Keratinocyte (primary cell): ENCODE measurements around the gene MAP4K3. TPM values are rescaled to one million over a fixed set of nuclear protein-coding genes. Genes with fewer than 3 reads are reported as not detected.

Experiments used
- DNase-seq: peaks from one replicate; pipeline ENCODE4 v3.0.0-alpha.2; 2011; ENCODE audit warnings: low read depth, missing footprints, low spot score
- FAIRE-seq: peaks from 2 replicates; lab custom pipeline; 2011; peaks lifted over from hg19 to GRCh38; lab: Jason Lieb, UNC
- H2AFZ ChIP-seq: 2 replicates; pipeline ENCODE4 v1.6.0; 2012; ENCODE audit warnings: low read length, control low read depth, inconsistent platforms; ENCODE audit not compliant: control insufficient read depth
- H3K27ac ChIP-seq: 2 replicates; pipeline ENCODE4 v1.5.1; 2011; ENCODE audit warnings: low read length; ENCODE audit not compliant: control insufficient read depth, insufficient read depth
- H3K27me3 ChIP-seq: 3 replicates; pipeline ENCODE4 v1.6.0; 2011; ENCODE audit warnings: low read length; ENCODE audit not compliant: control insufficient read depth, insufficient read depth; ENCODE audit errors: extremely low read depth
- H3K36me3 ChIP-seq, 2 experiments: 2 replicates in 1 of 2; 3 replicates in 1 of 2; pipeline ENCODE4 v1.5.1; 2011; ENCODE audit warnings: low read length in 2 of 2, mild to moderate bottlenecking in 1 of 2; ENCODE audit not compliant: control insufficient read depth in 2 of 2, insufficient read depth in 2 of 2; ENCODE audit errors: extremely low read depth in 1 of 2
- H3K4me1 ChIP-seq: 3 replicates; pipeline ENCODE4 v1.5.1; 2011; ENCODE audit warnings: low read length; ENCODE audit not compliant: control insufficient read depth, insufficient read depth; ENCODE audit errors: extremely low read depth
- H3K4me2 ChIP-seq: 3 replicates; pipeline ENCODE4 v1.6.0; 2011; ENCODE audit warnings: low read depth, low read length; ENCODE audit not compliant: control insufficient read depth, insufficient read depth; ENCODE audit errors: extremely low read depth
- H3K4me3 ChIP-seq, 3 experiments: fragments of 200-600 bp in 1 of 3; sonication (generic) in 1 of 3; 2 replicates in 2 of 3; 3 replicates in 1 of 3; pipeline ENCODE4 v1.5.1; 2011 to 2016; ENCODE audit warnings: low read length in 3 of 3, mild to moderate bottlenecking in 3 of 3, control low read depth in 2 of 3, inconsistent platforms in 1 of 3, low read depth in 1 of 3, mixed read lengths in 1 of 3, mixed run types in 1 of 3, moderate library complexity in 1 of 3; ENCODE audit not compliant: control insufficient read depth in 2 of 3, insufficient read depth in 2 of 3; ENCODE audit errors: extremely low read depth in 1 of 3
- H3K79me2 ChIP-seq: 2 replicates; pipeline ENCODE4 v1.6.0; 2012; ENCODE audit warnings: low read length; ENCODE audit not compliant: control insufficient read depth, insufficient read depth
- H3K9ac ChIP-seq: 3 replicates; pipeline ENCODE4 v1.6.0; 2011; ENCODE audit warnings: low read length; ENCODE audit not compliant: control insufficient read depth, insufficient read depth; ENCODE audit errors: extremely low read depth
- H3K9me1 ChIP-seq: 3 replicates; pipeline ENCODE4 v1.6.0; 2011; ENCODE audit warnings: low read length; ENCODE audit not compliant: control insufficient read depth, insufficient read depth; ENCODE audit errors: extremely low read depth
- H3K9me3 ChIP-seq: 2 replicates; pipeline ENCODE4 v1.5.1; 2012; ENCODE audit warnings: low read depth, low read length; ENCODE audit not compliant: control insufficient read depth
- H4K20me1 ChIP-seq: 3 replicates; pipeline ENCODE4 v1.6.0; 2011; ENCODE audit warnings: low read length; ENCODE audit not compliant: control insufficient read depth, insufficient read depth; ENCODE audit errors: extremely low read depth
- EZH2 ChIP-seq: IDR thresholded peaks from one replicate; pipeline ENCODE4 v1.6.1; 2012; ENCODE audit warnings: inconsistent platforms, mild to moderate bottlenecking, low read length, moderate library complexity
- dilution Hi-C: fragments of 300-500 bp; cut with MboI; formaldehyde crosslinking; loops from one replicate; pipeline ENCODE4 v1.7.0; 2020; ENCODE audit warnings: low sequenced_read_pairs; ENCODE audit not compliant: extremely low pct_ligation_motif_present
- polyA plus RNA-seq, 5 experiments: library from polyadenylated mRNA; depleted of rRNA in 3 of 5; stranded (reverse) in 3 of 5; stranded (forward) in 1 of 5; unstranded in 1 of 5; fragments of >200 nt; gene quantifications; 1 replicate in 1 of 5; 2 replicates in 3 of 5; 3 replicates in 1 of 5; pipeline versions ENCODE4 v1.2.1 to v1.2.3, GENCODE V29; 2011 to 2012; ENCODE audit warnings: missing spikeins in 2 of 5, low read depth in 1 of 5, low replicate concordance in 1 of 5
- TF ChIP-seq, protein P1 (sequence below), 3 experiments: IDR thresholded peaks in 1 of 3; conservative IDR thresholded peaks in 1 of 3; optimal IDR thresholded peaks in 1 of 3; 2 replicates in 2 of 3; 3 replicates in 1 of 3; pipeline versions ENCODE3 to v1.5.1; 2011; ENCODE audit warnings: low read length in 3 of 3, mild to moderate bottlenecking in 3 of 3, moderate library complexity in 2 of 3, control low read depth in 1 of 3, inconsistent platforms in 1 of 3; ENCODE audit not compliant: insufficient read depth in 2 of 3; ENCODE audit errors: extremely low read depth in 1 of 3

MAP4K3 gene
- polyA plus RNA-seq, 1 donor (not counting 4 experiments of a cell fraction or from before 2014, with no cell fraction given) = 19.4 TPM

DNA sequence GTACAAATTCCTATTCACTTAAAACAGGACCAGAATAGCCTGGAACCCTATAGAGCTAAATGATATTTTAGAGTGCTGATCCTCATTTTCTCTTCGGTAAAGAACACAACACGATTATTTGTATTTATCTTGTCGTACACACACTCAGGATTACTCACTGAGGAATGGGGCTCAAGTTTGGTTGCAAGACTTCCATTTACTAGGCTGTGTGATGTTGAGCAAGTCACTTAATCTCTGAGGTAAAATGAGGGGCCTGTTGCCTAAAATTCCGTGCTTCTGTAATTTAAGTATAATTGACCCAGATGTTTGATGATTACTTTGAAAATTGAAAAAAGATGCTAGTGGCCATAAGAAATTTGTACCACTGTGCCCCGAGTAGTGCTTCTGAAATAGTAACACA lies 42.6 kb upstream of the MAP4K3 start:
- TF ChIP-seq EZH2 = no peak
- TF ChIP-seq, protein P1, sequence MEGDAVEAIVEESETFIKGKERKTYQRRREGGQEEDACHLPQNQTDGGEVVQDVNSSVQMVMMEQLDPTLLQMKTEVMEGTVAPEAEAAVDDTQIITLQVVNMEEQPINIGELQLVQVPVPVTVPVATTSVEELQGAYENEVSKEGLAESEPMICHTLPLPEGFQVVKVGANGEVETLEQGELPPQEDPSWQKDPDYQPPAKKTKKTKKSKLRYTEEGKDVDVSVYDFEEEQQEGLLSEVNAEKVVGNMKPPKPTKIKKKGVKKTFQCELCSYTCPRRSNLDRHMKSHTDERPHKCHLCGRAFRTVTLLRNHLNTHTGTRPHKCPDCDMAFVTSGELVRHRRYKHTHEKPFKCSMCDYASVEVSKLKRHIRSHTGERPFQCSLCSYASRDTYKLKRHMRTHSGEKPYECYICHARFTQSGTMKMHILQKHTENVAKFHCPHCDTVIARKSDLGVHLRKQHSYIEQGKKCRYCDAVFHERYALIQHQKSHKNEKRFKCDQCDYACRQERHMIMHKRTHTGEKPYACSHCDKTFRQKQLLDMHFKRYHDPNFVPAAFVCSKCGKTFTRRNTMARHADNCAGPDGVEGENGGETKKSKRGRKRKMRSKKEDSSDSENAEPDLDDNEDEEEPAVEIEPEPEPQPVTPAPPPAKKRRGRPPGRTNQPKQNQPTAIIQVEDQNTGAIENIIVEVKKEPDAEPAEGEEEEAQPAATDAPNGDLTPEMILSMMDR (optimal IDR thresholded peaks at IDR 0.05 in 1 of 3, IDR thresholded peaks at IDR 0.05 in 1 of 3, conservative IDR thresholded peaks at IDR 0.05 in 1 of 3; ENCODE audit: extremely low read depth in 1 of 3, insufficient read depth in 2 of 3, low read length in 3 of 3) = no peak
- Histone ChIP-seq H3K4me3 (no peak overlapping the region), H3K36me3 (no peaks in the 10 kb centered on the region), H3K4me2 (no peak overlapping the region), H3K4me1 (peaks cover 5% of the 10 kb centered on the region), H2AFZ (no peak overlapping the region), H3K79me2 (no peaks in the 10 kb centered on the region), H4K20me1 (no peaks in the 10 kb centered on the region), H3K27me3 (no peaks in the 10 kb centered on the region), H3K27ac (no peak overlapping the region), H3K9ac (no peak overlapping the region), H3K9me3 (no peaks in the 10 kb centered on the region), H3K9me1 (no peaks in the 10 kb centered on the region)
- dilution Hi-C loops = no loop called here
- DNase-seq (no peak), FAIRE-seq (no peak)

DNA sequence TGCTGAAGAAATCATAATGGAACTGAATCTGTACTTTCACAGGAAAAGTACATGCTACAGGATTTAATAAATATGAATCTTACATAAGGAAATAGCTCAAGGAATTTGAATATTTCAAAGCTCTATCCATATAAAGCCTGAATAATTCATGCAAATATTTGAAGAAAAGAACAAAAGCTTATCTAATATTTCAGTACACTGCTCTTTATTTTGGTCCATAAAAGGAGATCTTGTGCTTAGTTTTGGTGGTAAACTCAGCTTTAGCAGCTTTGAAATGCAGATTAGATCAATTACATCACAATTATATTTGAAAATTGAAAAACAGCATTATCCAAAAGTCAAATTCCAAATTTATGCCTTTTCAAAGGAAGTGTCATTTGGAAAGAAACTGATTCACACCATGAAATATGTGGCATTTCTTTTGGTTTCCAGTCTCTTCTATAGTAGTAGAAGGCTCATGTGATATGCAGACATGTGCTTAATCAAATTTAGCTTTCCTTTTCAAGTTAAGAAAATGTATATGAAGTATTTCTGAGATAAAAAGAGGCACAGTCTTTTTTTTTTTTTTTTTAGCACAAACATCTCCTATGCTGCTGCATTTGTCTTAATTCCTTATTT lies 42.1 kb upstream of the MAP4K3 start:
- dilution Hi-C loops = no loop called here
- no peak for DNase-seq
- peaks cover 5% of the 10 kb centered on the region for H3K4me1 ChIP-seq
- no peaks in the 10 kb centered on the region for H3K9me1 ChIP-seq
- H3K4me3 ChIP-seq = no peak overlapping the region
- no peak for FAIRE-seq
- no peaks in the 10 kb centered on the region for H3K27me3 ChIP-seq
- H3K4me2 ChIP-seq = no peak overlapping the region
- H3K9ac ChIP-seq = no peak overlapping the region
- no peak overlapping the region for H2AFZ ChIP-seq
- H3K36me3 ChIP-seq = no peaks in the 10 kb centered on the region
- no peak for TF ChIP-seq EZH2
- TF ChIP-seq, protein P1 (optimal IDR thresholded peaks at IDR 0.05 in 1 of 3, IDR thresholded peaks at IDR 0.05 in 1 of 3, conservative IDR thresholded peaks at IDR 0.05 in 1 of 3; ENCODE audit: extremely low read depth in 1 of 3, insufficient read depth in 2 of 3, low read length in 3 of 3) = no peak
- no peaks in the 10 kb centered on the region for H3K79me2 ChIP-seq
- H3K9me3 ChIP-seq = no peaks in the 10 kb centered on the region
- H3K27ac ChIP-seq = no peak overlapping the region
- H4K20me1 ChIP-seq = no peaks in the 10 kb centered on the region
